HT-29 (cell line): ENCODE results near the gene CXCL16. TPM values are rescaled to one million over a fixed set of nuclear protein-coding genes. Genes with fewer than 3 reads are reported as not detected.
"Not testable (repeated sequence)": the region's sequence is repeated elsewhere in the genome, so short reads cannot be mapped to it uniquely, and the experiment has no call there.

Source experiments
- DNase-seq: peaks from one replicate; pipeline ENCODE4 v3.0.0-alpha.2; 2015; ENCODE audit warnings: low spot score
- total RNA-seq: library from RNA; depleted of rRNA; stranded (reverse); fragments of >200 nt; shearing (Covaris generic); gene quantifications from 2 replicates; pipeline ENCODE4 v1.2.3, GENCODE V29; 2014

CXCL16 gene
- total RNA-seq, 1 experiment from 2014 or later = 12.7 TPM

GRCh38 chr17:4721203-4722135 lies 18.3 kb downstream of the CXCL16 start:
- DNase-seq = peak; percentile 44

GRCh38 chr17:4720787-4721186 lies 18.9 kb downstream of the CXCL16 start:
- DNase-seq = no peak

GRCh38 chr17:4719684-4720221 lies 20.0 kb downstream of the CXCL16 start:
- no peak for DNase-seq

- DNase-seq = no peak
Measured at GRCh38 chr17:4719146-4719545, 20.6 kb downstream of the CXCL16 start.

- no peak for DNase-seq
Measured at GRCh38 chr17:4718276-4718675, 21.5 kb downstream of the CXCL16 start.

GRCh38 chr17:4717791-4718190 lies 21.9 kb downstream of the CXCL16 start:
- DNase-seq = no peak

- no peak for DNase-seq
Measured at GRCh38 chr17:4716081-4716480, 23.6 kb downstream of the CXCL16 start.

GRCh38 chr17:4715063-4715744 lies 24.5 kb downstream of the CXCL16 start:
- no peak for DNase-seq

- DNase-seq = not testable (repeated sequence)
Measured at GRCh38 chr17:4714340-4715062, 25.2 kb downstream of the CXCL16 start.

GRCh38 chr17:4712526-4712925 lies 27.2 kb downstream of the CXCL16 start:
- no peak for DNase-seq

- DNase-seq = no peak
Measured at GRCh38 chr17:4711661-4712181, 28.0 kb downstream of the CXCL16 start.

- DNase-seq = no peak
Measured at GRCh38 chr17:4710693-4711634, 28.8 kb downstream of the CXCL16 start.

- DNase-seq = peak; percentile 94
Measured at GRCh38 chr17:4709794-4710692, 29.7 kb downstream of the CXCL16 start, which contains the start of gene ARRB2. ARRB2 (plus strand) TSS chr17:4710632; CDS start chr17:4710722, 90 bp downstream.

- DNase-seq = peak; percentile 36
Measured at GRCh38 chr17:4708436-4708835, 31.3 kb downstream of the CXCL16 start.

- DNase-seq = no peak
Measured at GRCh38 chr17:4706121-4706520, 33.6 kb downstream of the CXCL16 start.

- no peak for DNase-seq
Measured at GRCh38 chr17:4704991-4705390, 34.7 kb downstream of the CXCL16 start.

GRCh38 chr17:4704574-4704907 lies 35.2 kb downstream of the CXCL16 start:
- not testable (repeated sequence) for DNase-seq

GRCh38 chr17:4703330-4703691 lies 36.4 kb downstream of the CXCL16 start:
- no peak for DNase-seq

GRCh38 chr17:4701116-4701515 lies 38.6 kb downstream of the CXCL16 start:
- DNase-seq = no peak
